Superior temporal gyrus (tissue), 1 donor: ENCODE data around the gene TFCP2.
A peak's percentile ranks its signal among the peaks of the same experiment; 100 is the strongest.
"Not testable (repeated sequence)": the region's sequence is repeated elsewhere in the genome, so short reads cannot be mapped to it uniquely, and the experiment has no call there.

Source experiments
- DNase-seq: peaks from one replicate; pipeline ENCODE4 v3.0.0-alpha.2; 2016; ENCODE audit errors: extremely low spot score

TFCP2 gene, protein sequence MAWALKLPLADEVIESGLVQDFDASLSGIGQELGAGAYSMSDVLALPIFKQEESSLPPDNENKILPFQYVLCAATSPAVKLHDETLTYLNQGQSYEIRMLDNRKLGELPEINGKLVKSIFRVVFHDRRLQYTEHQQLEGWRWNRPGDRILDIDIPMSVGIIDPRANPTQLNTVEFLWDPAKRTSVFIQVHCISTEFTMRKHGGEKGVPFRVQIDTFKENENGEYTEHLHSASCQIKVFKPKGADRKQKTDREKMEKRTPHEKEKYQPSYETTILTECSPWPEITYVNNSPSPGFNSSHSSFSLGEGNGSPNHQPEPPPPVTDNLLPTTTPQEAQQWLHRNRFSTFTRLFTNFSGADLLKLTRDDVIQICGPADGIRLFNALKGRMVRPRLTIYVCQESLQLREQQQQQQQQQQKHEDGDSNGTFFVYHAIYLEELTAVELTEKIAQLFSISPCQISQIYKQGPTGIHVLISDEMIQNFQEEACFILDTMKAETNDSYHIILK

DNA sequence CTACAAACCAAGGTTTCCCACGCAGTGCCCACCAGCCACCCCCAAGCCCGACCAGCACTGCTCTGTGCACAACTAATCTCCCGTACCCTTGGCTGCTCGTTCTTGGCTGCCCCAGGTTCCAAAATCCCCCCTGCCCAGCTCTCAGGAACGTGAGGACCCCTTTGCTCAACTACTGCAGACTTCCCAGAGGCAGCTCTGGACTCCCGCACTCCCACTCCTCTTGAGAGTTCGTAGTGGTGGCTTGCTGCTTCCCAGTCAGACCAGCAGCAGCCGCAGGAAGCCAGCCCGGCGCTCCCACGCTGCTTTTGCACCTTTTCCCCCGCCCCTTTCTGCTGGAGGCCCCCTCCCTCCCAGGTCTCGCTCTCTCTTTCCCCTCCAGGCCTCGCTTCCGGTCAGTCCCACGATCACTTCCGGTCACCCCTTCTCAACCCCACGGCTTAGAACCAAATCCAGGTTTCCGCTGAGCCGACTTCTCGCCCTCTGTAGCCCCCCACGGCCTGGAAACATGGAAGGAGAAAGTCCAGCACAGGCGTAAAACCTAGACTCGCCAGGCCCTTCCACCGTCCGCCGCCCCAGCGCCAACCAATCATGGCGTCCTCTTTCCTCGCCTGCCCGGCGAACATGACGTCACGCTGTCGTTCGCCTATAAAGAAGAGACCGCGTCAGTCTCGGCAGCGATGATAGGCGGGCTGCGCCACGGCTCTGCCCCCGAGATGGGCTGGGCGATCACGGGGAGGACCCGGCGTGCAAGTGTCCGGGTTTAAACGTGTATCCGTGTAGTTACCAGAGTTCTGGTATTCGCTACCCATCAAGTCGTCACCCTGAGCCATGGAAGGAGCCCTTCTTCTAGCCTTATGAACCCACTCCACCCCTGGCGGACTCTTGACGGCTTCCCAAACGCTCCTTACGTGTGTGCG, at the start of gene TFCP2:
TFCP2 (minus strand) TSS at position 621 of the 917 bp plus-strand sequence. CDS start 713 bp downstream, outside the sequence.
- DNase-seq: peak; percentile 97

DNA sequence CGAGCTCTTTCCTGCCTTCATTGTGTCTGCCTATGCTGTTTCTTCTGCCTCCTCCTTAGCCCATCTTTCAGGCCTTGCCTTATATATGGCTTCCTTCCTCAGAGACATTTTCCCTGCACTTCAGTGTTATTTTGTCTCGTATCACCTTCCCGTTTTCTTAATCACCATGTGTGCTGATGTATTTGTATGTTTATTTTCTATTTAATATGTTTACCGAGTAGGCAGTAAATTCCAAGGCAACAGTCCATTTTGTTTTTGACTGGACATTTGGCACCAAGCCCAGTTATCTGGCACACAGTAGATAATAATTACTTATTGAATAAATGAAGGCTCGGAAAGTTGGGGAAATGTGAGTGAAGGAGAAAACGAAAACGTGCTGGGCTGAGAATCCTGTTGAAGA, 49.5 kb upstream of the TFCP2 start:
- DNase-seq: no peak

DNA sequence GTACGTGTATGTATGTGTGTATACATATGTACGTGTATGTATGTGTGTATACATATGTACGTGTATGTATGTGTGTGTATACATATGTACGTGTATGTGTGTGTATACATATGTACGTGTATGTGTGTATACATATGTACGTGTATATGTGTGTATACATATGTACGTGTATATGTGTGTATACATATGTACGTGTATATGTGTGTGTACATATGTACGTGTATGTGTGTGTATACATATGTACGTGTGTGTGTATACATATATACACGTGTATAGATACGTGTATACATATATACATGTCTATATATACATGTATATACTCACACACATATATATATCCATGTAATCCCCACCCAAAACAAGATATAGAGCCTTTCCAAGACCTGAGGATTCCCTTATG, 46.9 kb upstream of the TFCP2 start:
- DNase-seq: not testable (repeated sequence)

DNA sequence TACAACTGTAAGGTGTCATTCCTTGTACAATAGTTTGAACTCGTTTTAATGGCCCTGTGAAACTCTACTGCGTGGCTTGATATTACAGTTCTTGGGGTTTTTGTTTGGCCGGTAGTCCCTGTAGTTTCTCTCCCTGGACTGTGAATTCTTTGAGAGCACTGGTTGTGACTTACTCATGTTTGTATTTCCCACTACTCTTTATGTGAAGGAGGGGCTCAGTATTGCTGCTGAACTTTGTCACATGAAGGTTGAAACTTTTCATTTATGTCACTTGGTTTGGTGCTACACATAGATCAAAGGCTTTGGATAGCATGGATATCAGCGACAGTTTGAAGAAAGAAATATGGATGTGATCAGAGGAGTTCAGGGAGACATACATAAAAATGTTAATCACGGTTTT, 46.4 kb upstream of the TFCP2 start:
- no peak for DNase-seq

DNA sequence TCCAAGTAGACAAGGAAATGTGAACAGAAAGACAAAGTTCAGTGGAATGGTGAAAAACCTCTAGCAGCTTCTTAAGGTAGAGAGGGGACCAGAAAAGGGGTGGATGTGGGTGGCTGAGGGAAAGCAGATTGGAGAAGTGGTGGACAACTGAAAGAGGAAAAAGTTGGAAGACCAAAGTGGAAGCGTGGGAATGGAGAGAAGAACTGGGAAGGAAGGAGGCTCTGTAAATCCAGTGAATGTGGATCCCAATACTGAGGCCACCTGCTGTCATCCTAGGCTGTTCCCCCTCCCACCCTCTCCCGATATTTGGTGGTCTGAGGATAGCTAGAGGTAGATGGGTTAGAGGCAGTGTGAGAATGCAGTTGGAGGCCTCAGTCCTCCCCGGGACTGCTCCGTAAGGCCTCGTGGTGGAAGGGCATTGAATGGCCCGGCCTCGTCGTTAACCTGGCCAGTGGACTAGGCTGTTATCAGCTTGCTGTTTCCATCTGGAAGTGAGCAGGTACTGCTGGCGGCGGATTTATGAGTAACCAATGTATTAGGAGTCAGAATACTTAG, 45.7 kb upstream of the TFCP2 start:
- no peak for DNase-seq

DNA sequence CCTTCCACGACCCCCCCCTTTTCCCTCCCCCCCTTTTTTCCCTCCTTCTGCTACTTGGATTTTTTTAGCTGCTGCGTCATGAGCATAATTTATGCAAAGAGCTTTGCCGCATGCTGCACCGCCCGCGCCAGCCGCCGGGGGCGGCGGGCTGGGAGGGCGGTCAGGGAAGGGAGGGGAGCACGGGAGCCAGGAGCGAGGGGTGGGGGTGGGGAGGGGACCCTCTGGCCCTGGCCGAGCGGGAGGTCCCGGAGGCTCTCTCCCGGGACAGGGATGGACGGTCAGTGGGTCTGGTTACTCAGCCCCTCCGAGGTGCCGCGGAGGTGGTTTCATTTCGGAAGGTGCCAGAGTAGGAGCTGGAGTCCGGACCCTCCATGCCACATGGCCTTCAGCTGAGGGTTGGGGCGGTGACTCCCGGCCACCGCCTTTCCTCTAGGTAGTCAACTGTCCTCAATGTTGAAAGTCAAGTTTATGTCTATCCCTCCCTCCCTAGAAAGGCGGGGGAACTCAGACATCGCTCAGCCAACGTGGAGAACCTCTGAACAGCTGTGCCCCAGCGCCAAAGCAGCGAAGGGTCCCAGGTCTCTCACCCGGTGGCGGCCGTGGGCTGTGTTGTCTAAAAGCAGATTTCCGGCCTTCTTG, 45.2 kb upstream of the TFCP2 start, which contains the start of gene POU6F1:
POU6F1 (minus strand) TSS at position 95 of the 639 bp plus-strand sequence. CDS start 11,226 bp downstream, outside the sequence.
- DNase-seq: peak; percentile 75

DNA sequence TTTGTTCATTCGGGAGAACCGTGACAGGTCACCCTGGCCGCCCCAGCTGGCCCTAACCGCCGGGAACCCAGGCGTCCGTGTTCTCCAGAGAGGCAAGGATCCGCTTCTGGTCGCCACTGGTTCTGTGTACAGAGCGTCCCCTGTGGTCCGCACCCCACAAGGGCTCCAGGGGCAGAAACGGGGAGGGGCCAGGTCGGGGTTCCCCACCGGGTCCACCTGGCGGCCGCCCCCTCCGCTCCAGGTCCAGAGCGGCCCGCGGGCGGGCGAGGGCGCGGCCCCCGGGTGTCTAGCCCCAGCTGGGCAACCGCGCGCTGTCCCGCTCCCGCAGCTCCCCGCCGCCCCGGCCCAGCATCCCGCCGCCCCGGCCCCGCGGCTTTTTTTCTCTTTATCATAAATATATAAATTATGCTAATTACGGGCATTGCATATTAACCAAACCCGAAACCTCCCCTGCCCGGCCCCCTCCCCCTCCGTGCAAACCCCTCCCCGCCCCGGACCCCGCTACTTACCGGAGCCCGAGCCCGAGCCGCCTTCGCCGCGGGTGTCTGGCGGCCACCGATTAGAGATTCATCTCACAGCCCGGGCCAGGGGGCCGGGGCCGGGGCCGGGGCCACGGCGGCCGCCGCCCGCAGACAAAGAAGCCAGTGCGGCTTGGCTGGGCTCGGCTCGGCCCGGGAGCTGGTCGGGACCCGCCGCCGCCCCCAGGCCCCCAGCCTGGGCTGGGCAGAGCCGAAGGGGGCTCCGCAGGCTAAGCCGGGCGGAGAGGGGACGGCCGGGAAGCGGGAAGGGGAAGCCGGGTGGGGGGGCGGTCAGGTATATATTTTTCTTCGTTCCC, 44.4 kb upstream of the TFCP2 start:
- peak; percentile 21 for DNase-seq

DNA sequence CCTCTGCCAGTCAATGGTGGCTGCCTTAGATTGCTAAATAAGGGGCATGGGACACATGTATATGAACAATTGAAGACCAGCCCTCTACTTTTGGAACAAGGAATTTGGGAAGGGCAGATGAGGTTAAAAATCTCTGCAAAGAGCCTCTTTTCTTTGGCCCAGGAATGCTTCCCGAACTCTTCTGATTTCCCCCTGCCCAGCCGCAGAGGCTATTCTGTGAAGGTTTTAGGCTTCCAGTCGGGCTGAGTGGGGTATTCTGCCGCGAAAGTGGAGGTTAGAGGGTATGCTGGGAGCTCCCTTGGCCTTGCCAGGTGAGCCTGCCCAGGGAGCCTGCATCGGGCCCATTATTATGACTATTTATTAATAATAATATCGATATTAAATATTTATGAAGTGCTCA, 43.7 kb upstream of the TFCP2 start:
- peak; percentile 45 for DNase-seq

DNA sequence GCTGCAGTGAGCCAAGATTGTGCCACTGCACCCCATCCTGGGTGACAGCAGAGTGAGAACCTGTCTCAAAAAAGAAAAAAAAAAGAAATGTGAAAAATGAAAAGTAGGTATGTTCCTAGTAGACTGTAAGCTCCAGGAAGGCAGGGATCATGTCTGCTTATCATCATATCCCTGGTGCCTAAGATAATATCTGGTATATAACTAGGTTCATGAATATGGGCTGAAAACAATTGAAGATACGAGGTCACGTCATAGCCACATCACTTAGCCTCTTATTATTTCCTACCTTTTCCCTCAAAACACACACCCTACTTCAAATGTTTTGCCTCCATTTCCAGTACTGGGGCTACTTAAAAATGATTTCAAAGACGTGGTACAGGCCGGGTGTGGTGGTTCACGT, 42.0 kb upstream of the TFCP2 start:
- DNase-seq: no peak

DNA sequence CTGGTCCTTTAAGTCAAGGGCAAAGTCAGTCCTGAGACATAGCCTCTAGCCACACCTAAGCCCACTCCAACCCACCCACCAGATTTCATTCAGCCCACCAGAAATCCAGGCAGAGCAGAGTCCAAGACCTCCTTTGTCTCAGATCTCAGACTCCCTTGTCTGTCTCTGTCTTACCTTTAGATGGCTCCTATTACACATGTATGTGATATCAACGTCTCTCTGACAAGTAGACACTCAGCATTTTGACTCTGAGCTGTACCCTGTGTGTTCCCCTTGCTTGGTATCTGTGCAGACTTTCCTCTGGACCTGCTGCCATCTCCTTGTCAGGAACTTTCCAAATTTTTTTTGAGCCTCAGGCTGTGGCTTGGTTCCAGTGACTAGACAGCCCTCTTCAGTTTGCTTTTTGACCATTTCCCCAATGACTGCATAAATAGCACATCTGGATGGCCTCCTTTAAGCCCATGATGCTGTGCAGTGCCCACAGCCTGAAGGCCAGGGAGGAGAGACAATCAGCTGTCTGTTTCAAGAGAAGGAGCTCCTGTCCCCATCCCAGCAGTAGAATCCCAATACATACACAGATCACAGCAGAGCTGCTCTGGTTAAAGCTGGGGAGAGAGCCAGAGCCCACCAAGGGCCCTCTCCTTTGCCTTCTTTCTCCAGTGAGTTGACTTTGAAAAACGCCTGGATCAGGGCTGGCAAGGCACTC, 37.9 kb upstream of the TFCP2 start:
- peak; percentile 76 for DNase-seq

DNA sequence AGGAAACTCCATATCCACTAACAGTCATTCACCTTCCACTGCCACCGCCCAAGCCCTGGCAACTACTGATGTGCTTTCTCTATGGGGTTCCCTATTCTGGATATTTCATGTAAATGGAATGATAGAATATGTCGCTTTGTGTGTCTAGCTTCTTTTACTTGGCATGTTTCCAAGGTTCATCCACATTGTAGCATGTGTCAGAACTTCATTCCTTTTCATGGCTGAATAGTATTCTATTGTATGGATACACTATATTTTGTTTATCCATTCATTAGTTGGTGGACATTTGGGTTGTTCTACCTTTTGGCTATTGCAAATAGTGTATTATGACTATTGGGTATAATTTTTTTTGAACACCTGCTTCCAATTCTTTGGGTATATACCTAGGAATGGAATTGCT, 36.3 kb upstream of the TFCP2 start:
- no peak for DNase-seq

DNA sequence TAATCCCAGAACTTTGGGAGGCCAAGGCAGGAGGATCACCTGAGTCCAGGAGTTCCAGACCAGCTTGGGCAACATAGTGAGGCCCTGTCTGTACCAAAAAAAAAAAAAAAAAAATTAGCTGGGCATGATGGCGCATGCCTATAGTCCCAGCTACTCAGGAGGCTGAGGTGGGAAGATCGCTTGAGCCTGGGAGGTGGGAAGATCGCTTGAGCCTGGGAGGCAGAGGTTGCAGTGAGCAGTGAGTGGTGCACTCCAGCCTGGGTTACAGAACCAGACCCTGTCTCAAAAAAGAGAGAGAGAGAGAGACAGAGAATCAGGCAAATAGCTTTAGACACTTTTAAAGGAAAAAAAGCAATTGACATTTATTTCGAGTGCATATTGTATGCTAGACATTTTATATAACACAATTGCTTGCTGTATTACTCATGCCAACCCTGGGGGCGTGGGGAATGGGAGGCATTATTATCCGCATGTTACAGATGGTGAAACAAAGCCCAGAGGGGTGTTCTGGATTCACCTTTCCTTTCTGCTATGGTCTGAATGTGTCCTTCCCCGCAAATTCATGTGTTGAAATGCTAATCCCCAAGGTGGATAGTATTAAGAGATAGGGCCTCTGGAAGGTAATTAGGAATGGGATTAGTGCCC, 35.2 kb upstream of the TFCP2 start:
- no peak for DNase-seq

DNA sequence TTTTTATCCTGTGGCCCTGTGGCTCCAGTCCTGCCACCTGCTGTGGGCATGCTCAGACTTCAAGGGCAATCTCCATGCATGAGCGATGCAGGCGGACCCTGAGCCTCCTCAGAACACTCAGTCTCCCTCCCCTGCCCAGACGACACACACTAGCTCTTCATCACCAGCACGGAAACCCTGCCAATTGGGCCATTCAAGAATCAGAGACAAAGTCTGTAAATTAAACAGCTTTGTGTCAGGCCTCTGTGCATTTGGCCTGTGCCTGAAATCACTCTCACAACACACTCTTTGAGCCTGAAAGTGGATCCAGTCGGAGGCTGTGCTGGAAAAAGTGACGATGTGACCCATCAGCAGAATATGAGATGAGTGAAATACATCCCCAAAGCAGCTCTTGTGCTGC, 32.4 kb upstream of the TFCP2 start:
- peak; percentile 65 for DNase-seq

DNA sequence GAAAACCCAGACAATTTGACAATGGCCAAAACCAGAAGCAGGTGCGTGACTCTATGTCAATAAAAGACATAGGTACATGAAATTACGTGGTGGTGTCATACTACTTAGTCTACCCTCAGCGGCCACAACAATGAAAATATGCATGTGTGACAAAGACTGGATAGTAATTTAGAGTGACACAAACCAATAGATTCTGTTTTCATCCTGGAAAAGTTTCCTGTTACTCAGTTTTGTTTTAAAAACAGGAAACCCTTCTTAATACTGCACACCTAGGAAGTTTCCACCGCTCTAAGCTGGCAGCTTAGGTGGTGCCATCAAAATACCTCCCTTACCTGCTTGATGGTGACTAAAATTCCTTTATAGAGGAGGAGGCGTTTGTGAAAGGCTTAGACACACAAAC, 29.8 kb upstream of the TFCP2 start:
- DNase-seq: no peak

DNA sequence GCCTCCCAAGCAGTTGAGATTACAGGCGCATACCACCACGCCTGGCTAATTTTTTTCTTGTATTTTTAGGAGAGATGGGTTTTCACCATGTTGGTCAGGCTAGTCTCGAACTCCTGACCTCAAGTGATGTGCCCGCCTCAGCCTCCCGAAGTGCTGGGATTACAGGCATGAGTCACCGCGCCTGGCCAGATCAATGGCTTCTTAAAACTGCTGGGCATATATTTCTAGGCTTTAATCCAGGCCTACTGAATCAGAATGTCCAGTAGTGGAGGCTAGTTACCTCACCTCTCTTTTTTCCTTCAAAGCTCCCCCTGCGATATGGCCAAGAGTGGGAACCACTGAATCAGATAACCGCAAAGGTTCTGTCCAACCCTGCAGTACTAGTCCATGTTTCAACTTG, 27.9 kb upstream of the TFCP2 start:
- DNase-seq: no peak

DNA sequence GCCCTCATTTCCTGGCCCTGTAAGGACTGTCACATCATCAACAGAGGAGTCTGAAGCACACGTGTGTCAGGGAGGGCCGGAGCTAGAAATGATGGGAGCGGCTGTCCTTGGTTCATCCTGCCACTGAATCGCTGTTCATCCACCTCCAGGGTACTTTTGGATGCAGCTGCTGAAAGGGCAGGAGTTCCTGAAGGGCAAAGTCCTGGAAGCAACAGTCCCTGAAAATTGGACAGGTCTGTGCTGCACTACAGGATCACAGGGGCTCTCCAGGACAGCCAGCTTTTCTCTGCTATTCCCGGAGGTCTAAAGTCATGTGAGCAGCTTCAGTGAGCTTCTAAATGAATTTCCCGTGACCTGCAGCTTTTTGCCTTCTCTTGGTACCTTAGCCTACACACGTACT, 27.2 kb upstream of the TFCP2 start:
- no peak for DNase-seq

DNA sequence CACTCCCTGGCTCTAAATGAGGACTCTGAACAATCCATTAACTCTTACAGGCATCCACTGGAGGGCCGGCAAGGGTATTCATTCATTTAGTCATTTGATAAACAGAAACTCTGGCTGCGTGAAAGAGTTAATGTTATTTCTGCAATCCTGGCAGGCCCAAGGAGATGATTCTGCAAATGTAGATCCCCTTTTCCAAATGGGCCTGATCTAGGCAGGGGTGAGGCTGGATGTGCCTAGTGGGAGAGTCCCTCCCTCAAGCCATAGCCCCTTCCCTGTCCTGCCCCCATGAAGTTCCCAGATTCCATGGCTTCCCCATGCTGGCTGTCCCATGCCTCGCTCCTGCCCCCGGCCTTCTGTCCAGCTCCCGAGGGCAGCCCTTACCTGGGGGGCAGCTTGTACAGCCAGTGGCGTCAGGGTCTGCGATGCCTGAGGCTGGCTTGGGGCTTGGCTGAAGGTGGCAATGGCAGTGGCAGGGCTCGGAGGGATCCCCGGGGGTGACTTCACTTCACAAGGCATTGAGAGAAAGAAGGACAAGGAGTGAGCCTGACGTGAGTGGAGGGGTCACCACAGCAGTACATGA, 26.5 kb upstream of the TFCP2 start:
- DNase-seq: no peak

DNA sequence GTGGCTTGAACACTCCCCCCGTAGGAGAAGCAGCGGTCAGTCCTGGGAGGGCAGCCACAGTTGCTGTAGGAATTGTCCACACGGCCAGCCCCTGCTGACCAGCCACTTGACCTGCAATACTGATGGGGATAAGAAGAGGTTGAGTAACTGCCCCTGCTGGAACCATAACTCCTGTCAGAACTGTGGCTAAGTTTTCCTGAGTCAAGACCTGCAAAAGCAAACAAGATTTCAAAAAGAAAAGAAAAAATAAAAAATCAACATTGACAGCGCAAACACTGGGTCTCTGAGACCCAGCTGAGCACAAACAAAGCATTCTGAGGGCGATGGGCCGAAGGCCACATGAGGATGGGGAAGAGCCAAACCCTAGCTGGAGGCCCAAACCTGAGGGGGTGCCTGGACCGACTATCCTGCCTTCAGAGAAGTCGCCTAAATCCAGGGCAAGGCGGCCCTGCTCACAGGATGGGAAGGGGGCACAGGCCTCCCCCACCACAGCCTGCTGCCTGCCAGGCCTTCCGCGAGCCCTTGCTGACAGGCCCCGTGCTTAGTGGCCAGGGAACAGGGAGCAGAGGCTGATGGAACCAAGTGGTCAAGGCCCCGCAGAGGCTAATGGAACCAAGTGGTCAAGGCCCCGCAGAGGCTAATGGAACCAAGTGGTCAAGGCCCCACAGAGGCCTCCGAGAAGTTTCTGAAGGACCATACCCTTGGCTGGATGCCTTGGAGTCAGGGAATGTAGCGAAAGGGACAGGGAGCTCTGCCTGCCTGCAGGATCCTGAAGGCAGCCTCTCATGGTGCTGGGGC, 25.8 kb upstream of the TFCP2 start:
- DNase-seq: no peak
